ENCODE measurements around the gene ELL. TPM values are rescaled to one million over a fixed set of nuclear protein-coding genes. Genes with fewer than 3 reads are reported as not detected.
"Not testable (repeated sequence)": the region's sequence is repeated elsewhere in the genome, so short reads cannot be mapped to it uniquely, and the experiment has no call there.

Gene ELL
- total and polyA plus RNA-seq, 9 of the 15 experiments (the other 6 are each of a cell fraction or from before 2014, with no cell fraction given), result 0.24 to 22.5 (median 4.1) TPM

GRCh38 chr19:18541258-18541991 is 19.6 kb upstream of the ELL start (continued):
- no peak for TF ChIP-seq KAT2B (IDR thresholded peaks at IDR 0.05; ENCODE audit: low read depth, low read length)
- TF ChIP-seq POLR2H (tag; IDR thresholded peaks at IDR 0.05; ENCODE audit: low read depth), result no peak
- 0 out of 2 replicates have a peak, but pooled peaks have one; percentile 61 for TF ChIP-seq PTBP1 (IDR thresholded peaks at IDR 0.05; ENCODE audit: low read depth, low read length)
- peak; percentile 25; the same call in 1 of the 2 replicates for TF ChIP-seq RAD51 (IDR thresholded peaks at IDR 0.05; ENCODE audit: borderline replicate concordance, low read depth)
- TF ChIP-seq CBX1 (IDR thresholded peaks at IDR 0.05; ENCODE audit: low read depth), result 0 out of 2 replicates have a peak, but pooled peaks have one; percentile 31
- TF ChIP-seq RBM25 (IDR thresholded peaks at IDR 0.05; ENCODE audit: low read depth, low read length, severe bottlenecking), result peak; percentile 63
- no peak for TF ChIP-seq NCOR1 (IDR thresholded peaks at IDR 0.05)

- WGBS (ENCODE audit: insufficient coverage, low coverage, missing lambda C conversion rate), result 91% methylated on average over 1 of the region's 1 CpG
- H3K4me2 ChIP-seq (ENCODE audit: insufficient read depth, low read length); FAIRE-seq; H3K9me1 ChIP-seq (ENCODE audit: control insufficient read depth, insufficient read depth, low read length); H3K9ac ChIP-seq (ENCODE audit: insufficient read depth in 1 of 2, low read depth in 2 of 2, low read length in 2 of 2); H3K27ac ChIP-seq (ENCODE audit: extremely low read depth, low read depth, low read length); H3K9me3 ChIP-seq (replicated peaks; ENCODE audit: control insufficient read depth, insufficient read depth, low read depth, low read length); DNase-seq (ENCODE audit: extremely low read depth in 1 of 4, low spot score in 3 of 4); H3K27me3 ChIP-seq (ENCODE audit: control insufficient read depth in 2 of 2, insufficient read depth in 2 of 2, low read length in 2 of 2); H3K4me3 ChIP-seq; ATAC-seq; H4K20me1 ChIP-seq (replicated peaks; ENCODE audit: control insufficient read depth, insufficient read depth, low read length); H2AFZ ChIP-seq (ENCODE audit: low read depth, low read length); BruUV-seq (replicated peaks); in situ Hi-C loops (cut with MboI); CTCF ChIA-PET (ENCODE audit: low intra/inter-chr PET ratio): not testable (repeated sequence)
- peaks cover 17 to 37% of the 10 kb centered on the region in 2 experiments for H3K4me1 ChIP-seq (replicated peaks in 1 of 2; ENCODE audit: control insufficient read depth in 2 of 2, insufficient read depth in 2 of 2, low read length in 2 of 2)
- H3K79me2 ChIP-seq (ENCODE audit: control insufficient read depth, insufficient read depth, low read length), result peaks cover 21% of the 10 kb centered on the region
- peak; percentile 81 for TF ChIP-seq ZNF121 (CRISPR knock-in tag; conservative IDR thresholded peaks at IDR 0.05)
- POLR2A ChIA-PET, result interaction anchor here (0.5 kb wide), 1 partner anchor 271 kb away, joined by 3 read pairs; no protein-coding TSS in a partner anchor
- H3K36me3 ChIP-seq (ENCODE audit: control insufficient read depth, insufficient read depth, low read length), result peaks cover 61% of the 10 kb centered on the region
- intact Hi-C loops (cut with micrococcal nuclease), result loop anchor here (5.0 kb wide), 1 partner anchor 137 kb away; no protein-coding TSS in a partner anchor
These were observed 18.3 kb upstream of the ELL start for GRCh38 chr19:18540200-18540599.
